CD14-positive monocyte (primary cell): Measurements from ENCODE around the gene DYNC1H1. TPM values are rescaled to one million over a fixed set of nuclear protein-coding genes. Genes with fewer than 3 reads are reported as not detected.

Experiments used
- DNase-seq, 3 donors: peaks; one replicate each; pipeline ENCODE4 v3.0.0-alpha.2; 2011 to 2022
- H2AFZ ChIP-seq: 2 replicates; pipeline ENCODE4 v1.6.0; 2012; ENCODE audit warnings: mild to moderate bottlenecking, low read depth, low read length, inconsistent platforms; ENCODE audit not compliant: insufficient read depth, poor library complexity, severe bottlenecking
- H3K27ac ChIP-seq, 2 donors: 1 replicate in 1 of 2; 2 replicates in 1 of 2; pipeline ENCODE4 v1.5.1; 2012 to 2013; ENCODE audit warnings: low read length in 2 of 2, control low read depth in 1 of 2, inconsistent platforms in 1 of 2, low read depth in 1 of 2, mild to moderate bottlenecking in 1 of 2
- H3K27me3 ChIP-seq, 2 donors: one replicate each; pipeline versions ENCODE4 v1.6.0 to v1.6.1; 2011 to 2013; ENCODE audit warnings: low read length in 2 of 2; ENCODE audit not compliant: control insufficient read depth in 2 of 2, insufficient read depth in 2 of 2
- H3K36me3 ChIP-seq, 2 donors: replicated peaks in 1 of 2; 1 replicate in 1 of 2; 2 replicates in 1 of 2; pipeline versions ENCODE4 v1.5.1 to v1.6.1; 2012 to 2013; ENCODE audit warnings: low read length in 2 of 2, control low read depth in 1 of 2, inconsistent platforms in 1 of 2, mild to moderate bottlenecking in 1 of 2; ENCODE audit not compliant: insufficient read depth in 2 of 2, control insufficient read depth in 1 of 2
- H3K4me1 ChIP-seq, 2 donors: 1 replicate in 1 of 2; 2 replicates in 1 of 2; pipeline versions ENCODE4 v1.5.1 to v1.6.1; 2012 to 2013; ENCODE audit warnings: low read length in 2 of 2, control low read depth in 1 of 2, inconsistent platforms in 1 of 2, mild to moderate bottlenecking in 1 of 2, moderate library complexity in 1 of 2; ENCODE audit not compliant: insufficient read depth in 2 of 2, control insufficient read depth in 1 of 2
- H3K4me2 ChIP-seq: replicated peaks from 2 replicates; pipeline ENCODE3; 2012; ENCODE audit warnings: low read length, moderate library complexity, mild to moderate bottlenecking; ENCODE audit not compliant: poor library complexity, severe bottlenecking; ENCODE audit errors: extremely low read depth
- H3K4me3 ChIP-seq, 3 experiments: fragments of 200-600 bp in 1 of 3; sonication (generic) in 1 of 3; replicated peaks in 1 of 3; 1 replicate in 2 of 3; 2 replicates in 1 of 3; pipeline ENCODE4 v1.5.1; 2011 to 2013; ENCODE audit warnings: low read length in 3 of 3, mild to moderate bottlenecking in 3 of 3, control low read depth in 2 of 3, low read depth in 2 of 3, inconsistent platforms in 1 of 3, moderate library complexity in 1 of 3
- H3K79me2 ChIP-seq: 2 replicates; pipeline ENCODE4 v1.6.0; 2012; ENCODE audit warnings: mild to moderate bottlenecking, control low read depth, inconsistent platforms, low read length, moderate library complexity; ENCODE audit not compliant: insufficient read depth
- H3K9ac ChIP-seq: 2 replicates; pipeline ENCODE4 v1.6.0; 2017; ENCODE audit warnings: low read length, mild to moderate bottlenecking; ENCODE audit not compliant: insufficient read depth, poor library complexity, severe bottlenecking
- H3K9me3 ChIP-seq, 2 donors: replicated peaks in 1 of 2; 1 replicate in 1 of 2; 2 replicates in 1 of 2; pipeline versions ENCODE4 v1.5.1 to v1.6.1; 2012 to 2013; ENCODE audit warnings: low read length in 2 of 2, control low read depth in 1 of 2; ENCODE audit not compliant: control insufficient read depth in 1 of 2, insufficient read depth in 1 of 2
- H4K20me1 ChIP-seq: 2 replicates; pipeline ENCODE4 v1.6.0; 2012; ENCODE audit warnings: mild to moderate bottlenecking, low read length, control low read depth, moderate library complexity; ENCODE audit not compliant: insufficient read depth
- H3K27ac Mint-ChIP-seq, 7 donors: one replicate each; pipeline ENCODE4 v1.8.0; 2020; ENCODE audit warnings: mild to moderate bottlenecking in 7 of 7, mixed read lengths in 7 of 7, moderate library complexity in 6 of 7, inconsistent platforms in 2 of 7
- H3K27me3 Mint-ChIP-seq, 3 donors: one replicate each; pipeline ENCODE4 v1.8.0; 2021 to 2022; ENCODE audit warnings: low read depth in 3 of 3, mild to moderate bottlenecking in 3 of 3, mixed read lengths in 3 of 3, moderate library complexity in 3 of 3, inconsistent platforms in 1 of 3
- H3K36me3 Mint-ChIP-seq, 2 donors: one replicate each; pipeline ENCODE4 v1.8.0; 2020; ENCODE audit warnings: mixed read lengths in 2 of 2, inconsistent platforms in 1 of 2, mild to moderate bottlenecking in 1 of 2
- H3K4me1 Mint-ChIP-seq: one replicate; pipeline ENCODE4 v1.8.0; 2020; ENCODE audit warnings: mild to moderate bottlenecking, mixed read lengths
- H3K4me3 Mint-ChIP-seq, 2 donors: one replicate each; pipeline ENCODE4 v1.8.0; 2020; ENCODE audit warnings: mild to moderate bottlenecking in 2 of 2, mixed read lengths in 2 of 2, moderate library complexity in 1 of 2
- H3K9me3 Mint-ChIP-seq, 7 donors: one replicate each; pipeline ENCODE4 v1.8.0; 2020 to 2022; ENCODE audit warnings: mixed read lengths in 7 of 7, mild to moderate bottlenecking in 6 of 7, moderate library complexity in 6 of 7, inconsistent platforms in 2 of 7
- CTCF ChIP-seq: fragments of 200-600 bp; IDR thresholded peaks from one replicate; pipeline ENCODE4 v1.8.0; 2022; ENCODE audit warnings: antibody characterized with exemption, mild to moderate bottlenecking
- WGBS: methylation state at CpG from one replicate; pipeline ENCODE4 v1.1.5; 2013; ENCODE audit warnings: missing lambda C conversion rate; ENCODE audit not compliant: insufficient coverage; 5-methylcytosine and 5-hydroxymethylcytosine counted together
- intact Hi-C, 2 donors: fragments of 100-400 bp; cut with micrococcal nuclease; formaldehyde crosslinking; loops; one replicate each; pipeline versions ENCODE4 v1.15.0 to v1.15.1; 2023
- polyA plus RNA-seq, 3 donors: library from polyadenylated mRNA; depleted of rRNA in 1 of 3; unstranded in 2 of 3; stranded (reverse) in 1 of 3; fragments of 300-500 nt in 2 of 3; fragments of >200 nt in 1 of 3; fragmentation: Illumina TruSeq in 2 of 3; gene quantifications; 1 replicate in 2 of 3; 2 replicates in 1 of 3; pipeline ENCODE4 v1.2.3, GENCODE V29; 2012 to 2021
- small RNA-seq: library from RNA; depleted of rRNA; stranded (forward); fragments of <200 nt; gene quantifications from one replicate; pipeline ENCODE3, GENCODE V24; 2012; ENCODE audit warnings: low read depth; ENCODE audit not compliant: insufficient read length

The DYNC1H1 gene
- polyA plus RNA-seq, 3 donors, result 14.7 to 87.3 (median 23.6) TPM

- no peaks in the 10 kb centered on the region for H3K79me2 ChIP-seq
- Mint-ChIP-seq H3K27ac (peak overlapping the region; percentile 8 to 89 (median 69)), H3K9me3 (peaks cover 0 to 15% (median 12%) of the 10 kb centered on the region in 7 donors), H3K4me3 (no peak overlapping the region), H3K4me1 (peaks cover 25% of the 10 kb centered on the region), H3K36me3 (no peaks in the 10 kb centered on the region), H3K27me3 (peaks cover 0 to 1% (median 0%) of the 10 kb centered on the region in 3 donors)
- H3K27me3 ChIP-seq, result no peaks in the 10 kb centered on the region
- intact Hi-C loops, result no loop called here
- H2AFZ ChIP-seq, result peak overlapping the region; percentile 10
- H3K9ac ChIP-seq, result no peak overlapping the region
- no peak overlapping the region for H3K4me3 ChIP-seq
- H3K9me3 ChIP-seq, result no peaks in the 10 kb centered on the region
- H3K27ac ChIP-seq, result peak overlapping the region in 1 of 2 donors; percentile 60
- no peak for DNase-seq
- H3K4me1 ChIP-seq, result peaks cover 27% of the 10 kb centered on the region in 2 donors
- H3K36me3 ChIP-seq, result no peaks in the 10 kb centered on the region
- TF ChIP-seq CTCF, result no peak
- no peak overlapping the region for H3K4me2 ChIP-seq
- WGBS, result 93% methylated on average over 4 of the region's 4 CpGs
- no peaks in the 10 kb centered on the region for H4K20me1 ChIP-seq
Observed at GRCh38 chr14:102105369-102105768, 141.0 kb downstream of the DYNC1H1 start.

Small RNA genes within 50 kb of the gene (small RNA-seq; reads per million reads assigned to genes)
- gene AL118558.2, result not detected
- not detected for gene RN7SL472P

Other genes with a start within 250 kb of the DYNC1H1 start
- 10 to 100 TPM; 61.9 to 72.5 (median 64.0) TPM for gene PPP2R5C, start 202.9 kb upstream of the DYNC1H1 start, polyA plus RNA-seq
- gene HSP90AA1, start 122.5 kb downstream of the DYNC1H1 start, polyA plus RNA-seq, result 100 to 1,000 TPM; 149 to 211 (median 180) TPM
- gene WDR20, start 175.3 kb downstream of the DYNC1H1 start, polyA plus RNA-seq, result 10 to 100 TPM in 1 of 3 donors, 1 to 10 TPM in 2; 7.4 to 13.3 (median 9.0) TPM